Retina (tissue), 1 donor: ENCODE data around the gene PCK2.

Experiments used
- DNase-seq: peaks from one replicate; pipeline ENCODE4 v3.0.0-alpha.2; 2016

PCK2 gene

DNA sequence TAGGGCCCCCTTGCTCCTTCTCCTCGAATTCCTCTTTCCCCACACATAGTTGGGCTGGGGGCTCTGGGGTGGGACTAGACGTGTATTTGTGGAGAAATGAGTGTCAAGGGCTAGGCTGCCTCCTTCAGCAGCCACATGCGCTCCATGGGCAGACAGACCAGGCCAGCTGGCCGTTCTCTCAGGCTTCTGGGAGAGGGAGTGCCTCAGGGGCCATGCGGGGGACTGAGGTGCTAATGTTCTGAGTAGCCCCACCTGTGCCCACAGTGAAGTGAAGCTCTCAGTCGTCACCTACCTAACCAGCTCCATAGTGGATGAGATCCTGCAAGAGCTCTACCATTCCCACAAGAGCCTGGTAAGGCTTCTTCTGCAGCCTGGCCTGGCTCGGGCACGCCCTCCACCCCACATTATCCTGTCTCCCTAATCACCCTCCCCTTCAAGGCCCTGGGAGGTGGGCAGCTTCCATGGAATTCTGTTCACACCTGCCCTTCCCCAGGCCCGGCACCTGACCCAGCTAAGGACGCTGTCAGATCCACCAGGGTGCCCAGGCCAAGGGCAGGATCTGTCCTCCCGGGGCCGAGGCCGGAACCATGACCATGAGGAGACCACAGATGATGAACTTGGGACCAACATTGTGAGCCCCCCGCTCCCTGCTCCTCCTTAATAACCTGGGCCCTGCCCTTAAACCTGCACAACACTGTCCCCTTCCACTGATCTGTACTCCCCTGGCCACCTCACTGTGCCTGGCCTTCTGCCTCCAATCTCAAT is 31.7 kb upstream of the PCK2 start:
- no peak for DNase-seq

DNA sequence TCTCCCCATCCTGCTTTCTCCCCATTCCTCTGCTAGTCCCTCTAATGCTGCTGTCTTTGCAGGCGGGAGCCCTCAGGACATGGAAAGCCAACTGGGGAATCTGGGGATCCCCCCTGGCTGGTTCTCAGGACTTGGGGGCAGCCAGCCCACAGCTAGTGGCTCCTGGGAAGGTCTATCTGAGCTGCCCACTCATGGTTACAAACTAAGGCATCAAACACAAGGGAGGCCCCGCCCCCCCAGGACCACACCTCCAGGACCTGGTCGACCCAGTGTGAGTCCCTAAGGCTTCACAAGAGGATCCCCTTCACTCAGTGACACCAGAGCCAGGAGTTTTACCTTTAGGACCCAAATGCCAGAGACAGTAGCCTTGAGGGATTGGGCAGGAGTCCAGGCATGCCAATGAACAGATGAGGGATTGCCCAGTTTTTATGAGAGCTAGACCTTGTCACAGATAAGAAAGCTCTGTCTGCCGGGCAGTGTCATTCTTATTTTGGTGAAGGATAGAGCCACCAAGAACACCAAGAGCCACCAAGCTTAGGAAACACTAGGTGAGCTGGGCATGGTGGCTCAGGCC is 30.8 kb upstream of the PCK2 start:
- DNase-seq = no peak

DNA sequence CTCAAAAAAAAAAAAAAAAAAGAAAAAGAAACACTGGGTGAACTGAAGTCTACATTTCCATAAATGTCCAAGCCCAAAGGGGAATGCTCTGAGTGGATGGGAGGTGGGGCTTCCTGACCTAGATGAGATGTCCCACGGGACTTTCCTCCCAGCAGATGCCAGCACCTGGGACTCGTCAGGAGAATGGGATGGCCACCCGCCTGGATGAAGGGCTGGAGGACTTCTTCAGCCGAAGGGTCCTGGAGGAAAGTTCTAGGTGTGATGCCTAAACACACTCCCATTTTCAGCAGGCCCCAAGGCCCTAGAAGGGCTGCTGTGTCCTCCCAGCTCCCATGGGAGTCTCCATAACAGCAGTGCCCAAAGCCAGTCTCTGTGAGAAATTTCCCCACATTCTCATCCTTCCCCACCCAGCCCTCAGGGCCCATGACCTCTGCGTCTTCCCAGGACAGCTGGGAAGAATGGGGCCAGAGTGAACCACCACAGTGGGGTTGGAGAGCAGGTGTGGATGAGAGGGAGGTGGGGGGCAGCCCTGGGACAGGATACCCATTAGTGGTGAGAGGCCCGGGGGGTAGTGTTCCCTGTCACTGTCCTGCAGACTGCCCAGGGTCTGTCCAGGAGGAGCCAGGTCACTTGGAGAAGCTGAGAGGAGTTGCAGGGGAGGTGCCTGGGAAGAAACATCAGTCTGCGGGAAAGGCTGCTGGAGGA is 29.9 kb upstream of the PCK2 start:
- DNase-seq = no peak

GRCh38 chr14:24064856-24065255 is 29.3 kb upstream of the PCK2 start:
- no peak for DNase-seq

GRCh38 chr14:24065408-24065807 is 28.7 kb upstream of the PCK2 start:
- no peak for DNase-seq

GRCh38 chr14:24066496-24067132 is 27.5 kb upstream of the PCK2 start:
- DNase-seq = no peak

DNA sequence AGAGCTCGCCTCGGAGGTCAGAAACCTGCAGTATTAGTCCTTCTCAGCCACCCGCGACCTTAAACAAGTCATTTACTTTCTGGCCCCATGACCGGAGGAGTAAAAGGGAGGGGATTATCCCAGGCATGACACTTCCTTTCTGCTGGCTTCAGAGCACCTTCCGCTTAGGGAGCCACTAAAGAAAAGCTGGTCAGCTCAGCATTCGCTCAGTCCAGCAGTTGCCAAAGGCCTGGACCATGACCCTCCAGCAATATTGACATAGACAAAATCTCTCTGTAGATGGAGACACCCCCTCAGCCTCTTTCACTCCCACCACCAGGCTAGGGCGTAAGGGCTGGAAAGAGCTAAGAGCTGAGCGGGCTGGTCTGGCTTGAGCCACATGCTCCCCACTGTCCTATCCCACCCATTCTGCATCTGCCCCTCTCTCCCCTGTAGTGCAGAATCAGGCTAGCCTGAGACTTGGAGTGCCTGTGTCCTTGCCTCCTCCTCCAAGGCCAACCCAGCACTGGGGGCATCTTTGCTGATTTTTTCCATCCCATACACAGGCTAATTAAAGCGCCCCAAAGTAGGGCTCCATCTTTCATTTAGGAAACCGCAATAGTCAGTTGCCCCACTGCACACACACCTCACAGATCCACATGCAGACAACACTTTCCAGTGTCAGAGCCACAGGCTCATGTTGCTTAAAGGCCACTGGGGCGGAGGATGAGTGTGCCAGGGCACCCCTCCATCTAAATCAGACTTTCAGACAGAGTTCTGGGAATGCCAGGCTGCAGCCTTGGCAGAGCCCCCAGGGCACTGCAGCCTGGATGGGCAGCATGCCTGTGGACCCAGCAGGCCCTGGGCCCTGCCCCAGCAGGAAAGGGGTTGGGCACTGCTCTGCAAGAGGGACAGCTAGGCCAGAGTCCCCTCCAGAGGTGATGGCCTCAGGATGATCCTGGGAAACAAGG is 26.7 kb upstream of the PCK2 start:
- DNase-seq = no peak

GRCh38 chr14:24068711-24069410 is 25.2 kb upstream of the PCK2 start:
- no peak for DNase-seq

GRCh38 chr14:24069411-24069735 is 24.7 kb upstream of the PCK2 start:
- DNase-seq = no peak

- DNase-seq = no peak
Measured at GRCh38 chr14:24070285-24071143, 23.6 kb upstream of the PCK2 start.

DNA sequence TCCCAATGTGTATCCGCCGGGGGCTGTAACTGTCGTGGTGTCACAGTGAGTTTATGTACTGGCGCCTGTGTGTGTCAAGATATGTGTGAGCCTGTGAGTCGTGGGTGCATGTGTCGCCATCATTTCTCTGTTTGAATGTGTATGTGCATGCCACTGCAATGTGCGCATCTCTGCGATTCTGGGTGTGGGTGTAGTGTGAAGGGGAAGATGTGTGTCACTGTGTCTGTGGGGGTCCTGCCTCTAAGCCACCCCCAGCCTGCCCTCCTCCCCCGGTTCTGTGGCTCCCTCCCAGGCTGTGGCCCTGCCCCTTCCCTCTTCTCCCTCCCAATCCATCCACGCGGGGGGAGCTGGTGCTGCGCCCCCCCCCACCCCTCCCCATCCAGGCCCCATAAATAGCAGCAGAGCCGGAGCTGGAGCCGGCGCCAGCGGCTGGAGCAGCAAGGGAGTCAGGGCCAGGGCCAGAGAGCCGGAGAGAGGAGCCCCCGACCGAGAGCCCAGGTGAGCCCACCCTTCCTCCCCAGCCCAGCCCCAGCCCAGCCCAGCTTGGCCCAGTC is 22.9 kb upstream of the PCK2 start, which contains the start of gene CPNE6:
Gene CPNE6, plus strand, starts transcription at position 419 of the 554 bp plus-strand sequence. CDS start 1,375 bp downstream, outside the sequence.
- DNase-seq = no peak

- no peak for DNase-seq
Measured at GRCh38 chr14:24071836-24072430, 22.2 kb upstream of the PCK2 start.

DNA sequence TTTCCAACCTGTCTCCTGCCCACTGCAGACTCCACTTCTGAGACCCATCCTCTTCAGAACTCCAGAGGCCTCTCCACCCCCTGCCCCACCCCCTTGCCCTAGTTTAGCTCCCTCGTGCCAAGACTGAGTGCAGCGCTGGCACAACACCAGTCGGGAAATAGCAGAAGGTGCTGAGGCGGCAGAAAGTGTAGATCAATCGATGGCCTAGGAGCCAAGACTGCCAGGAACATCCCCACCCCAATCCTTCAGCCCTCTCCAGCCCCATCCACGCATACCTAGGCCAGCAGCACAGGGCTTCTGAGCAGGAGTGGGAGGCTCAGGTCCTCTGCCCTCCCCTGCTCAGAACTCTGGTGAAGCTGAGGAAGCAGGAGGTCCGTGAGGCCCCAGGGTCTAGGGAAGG is 21.7 kb upstream of the PCK2 start:
- no peak for DNase-seq

GRCh38 chr14:24072881-24073877 is 20.9 kb upstream of the PCK2 start:
- DNase-seq = no peak

DNA sequence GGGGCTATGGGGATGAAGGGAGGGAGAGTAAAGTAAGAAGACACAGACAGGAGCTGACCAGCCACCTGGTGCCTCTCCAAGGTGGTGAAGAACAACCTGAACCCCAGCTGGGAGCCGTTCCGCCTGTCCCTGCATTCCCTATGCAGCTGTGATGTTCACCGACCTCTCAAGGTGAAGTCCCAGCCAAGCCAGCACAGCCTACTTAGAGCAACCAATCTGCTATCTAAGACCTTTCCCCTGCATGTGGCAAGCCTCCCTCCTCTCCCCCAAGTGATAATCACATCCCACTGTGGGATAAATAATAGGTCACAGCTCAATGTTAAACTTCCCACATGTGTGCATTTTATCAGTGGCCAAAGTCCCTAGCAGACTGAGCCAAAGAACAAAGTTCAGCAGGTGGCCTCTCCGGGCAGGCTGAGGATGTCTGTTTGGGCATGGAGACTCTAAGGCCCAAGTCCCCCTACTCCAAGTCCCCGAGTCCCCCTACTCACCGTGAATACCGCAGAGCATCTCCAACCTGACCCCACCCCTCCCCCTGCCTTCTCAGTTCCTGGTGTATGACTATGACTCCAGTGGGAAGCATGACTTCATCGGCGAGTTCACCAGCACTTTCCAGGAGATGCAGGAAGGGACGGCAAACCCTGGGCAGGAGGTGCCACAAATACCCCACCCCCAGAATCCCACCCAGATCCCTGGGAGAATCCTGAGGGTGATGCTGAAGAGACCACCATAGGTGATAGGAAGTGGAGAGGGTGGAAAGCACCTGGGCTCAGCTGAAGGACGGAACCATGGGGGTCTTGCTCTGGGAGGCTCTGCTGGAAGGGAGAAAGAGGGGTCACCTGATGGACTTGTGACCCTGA is 19.3 kb upstream of the PCK2 start:
- DNase-seq = no peak

- no peak for DNase-seq
Measured at GRCh38 chr14:24075485-24076301, 18.4 kb upstream of the PCK2 start.

- no peak for DNase-seq
Measured at GRCh38 chr14:24076302-24076601, 17.9 kb upstream of the PCK2 start.
